Measurements from ENCODE around the gene EME2.

Gene EME2

DNA sequence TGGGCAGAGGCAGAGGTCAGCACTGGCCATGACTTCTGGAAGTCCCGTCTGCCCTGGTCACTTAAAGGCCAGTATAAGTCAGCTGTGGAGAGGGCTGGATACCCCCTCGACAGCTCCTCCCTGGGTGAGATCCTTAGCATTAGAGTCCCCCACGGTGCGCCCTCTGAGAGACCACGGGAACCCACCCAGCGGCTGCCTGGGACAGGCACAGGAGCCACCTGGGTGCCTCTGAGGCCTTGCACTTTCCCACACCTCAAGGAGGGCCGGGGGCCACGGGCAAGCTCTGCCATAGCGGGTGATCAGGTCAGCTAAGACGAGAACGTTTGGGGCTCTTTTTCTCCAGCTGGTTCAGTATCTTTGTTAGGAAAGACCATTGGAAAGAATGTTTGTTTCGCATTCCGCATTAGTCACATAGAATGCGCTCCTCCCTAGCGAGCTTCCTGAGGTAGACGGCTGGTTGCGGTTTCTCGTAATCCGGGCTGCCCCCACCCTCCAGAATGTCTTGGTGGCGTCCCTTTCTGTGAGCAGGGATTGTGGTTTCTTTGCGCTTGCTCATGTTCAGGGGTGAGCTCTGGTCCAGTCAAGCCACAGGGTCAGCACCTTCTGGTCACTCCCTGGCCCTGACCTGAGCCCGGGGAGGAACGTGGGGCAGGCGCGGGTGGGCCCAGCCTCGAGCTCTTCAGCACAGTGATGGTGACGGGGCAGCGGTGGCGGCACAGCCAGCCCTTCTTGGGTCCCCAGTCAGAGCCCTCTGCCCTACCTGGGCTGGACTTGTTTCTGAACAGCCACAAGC lies 26.5 kb upstream of the EME2 start:
- DNase-seq: no peak

- no peak for DNase-seq
Observed at GRCh38 chr16:1746693-1747195, 25.9 kb upstream of the EME2 start.

- DNase-seq: no peak
Observed at GRCh38 chr16:1747934-1748333, 24.7 kb upstream of the EME2 start.

DNA sequence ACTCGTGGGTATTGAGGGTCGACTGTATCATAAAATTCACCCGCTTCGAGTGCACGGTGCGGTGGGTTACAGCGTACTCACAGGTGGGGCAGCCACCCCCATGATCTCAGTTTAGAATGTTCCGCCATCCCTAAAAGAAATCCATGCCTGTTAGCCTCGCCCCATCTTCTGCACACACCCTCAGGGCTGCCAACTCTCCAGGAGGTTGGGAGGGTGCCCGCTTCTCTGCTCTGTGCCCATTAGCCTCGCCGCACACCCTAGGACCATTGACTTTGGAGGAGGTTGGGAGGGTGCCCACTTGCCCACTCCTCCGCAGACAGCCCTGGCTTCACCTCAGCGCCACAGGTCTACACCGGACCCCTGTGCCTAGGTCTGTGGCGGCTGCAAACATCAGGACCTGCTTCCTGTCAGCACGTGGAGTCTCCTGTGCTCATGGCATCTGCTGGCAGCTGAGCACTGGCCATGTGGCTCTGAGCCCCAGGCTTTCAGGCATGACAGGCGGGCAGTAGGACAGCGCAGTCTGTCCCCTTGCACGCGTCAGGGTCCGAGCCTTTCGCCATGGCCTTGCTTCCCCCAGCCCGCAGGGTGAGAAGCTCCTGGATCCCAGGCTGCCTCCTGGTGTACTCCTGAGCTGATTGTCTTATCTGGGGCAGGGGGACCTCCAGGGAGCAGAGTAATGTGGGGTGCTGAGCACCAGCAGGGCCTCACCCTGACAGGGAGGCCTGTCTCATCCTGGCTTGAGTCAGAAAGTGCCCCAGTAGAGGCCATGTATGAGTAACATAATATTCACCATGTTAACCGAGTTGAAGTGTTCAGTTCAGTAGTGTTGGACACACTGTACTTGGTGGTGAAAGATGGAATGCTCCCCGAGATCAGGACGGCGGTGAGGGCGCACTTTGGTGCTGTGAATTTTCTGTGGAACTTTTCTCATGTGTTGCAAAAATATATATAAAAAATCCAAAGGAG lies 23.2 kb upstream of the EME2 start:
- no peak for DNase-seq

DNA sequence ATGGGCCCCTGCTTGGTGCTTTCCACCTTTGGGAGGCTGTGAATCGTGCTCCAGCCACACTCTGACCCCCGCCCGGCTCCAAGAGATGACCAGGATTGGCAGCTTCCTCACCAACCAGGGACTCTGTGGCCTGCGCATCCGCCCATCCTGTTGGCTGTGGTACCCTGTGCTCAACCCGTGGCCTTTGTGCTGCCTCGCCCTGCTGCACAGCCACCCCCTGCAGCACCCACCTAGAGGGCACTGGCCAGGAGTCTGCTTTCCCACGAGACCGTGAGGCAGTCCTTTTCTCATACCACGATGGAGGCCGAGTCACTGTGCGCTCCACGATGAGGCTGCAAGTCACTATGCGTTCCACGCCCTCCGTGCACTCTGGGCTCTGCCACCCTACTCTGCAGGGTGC lies 20.7 kb upstream of the EME2 start:
- no peak for DNase-seq

DNA sequence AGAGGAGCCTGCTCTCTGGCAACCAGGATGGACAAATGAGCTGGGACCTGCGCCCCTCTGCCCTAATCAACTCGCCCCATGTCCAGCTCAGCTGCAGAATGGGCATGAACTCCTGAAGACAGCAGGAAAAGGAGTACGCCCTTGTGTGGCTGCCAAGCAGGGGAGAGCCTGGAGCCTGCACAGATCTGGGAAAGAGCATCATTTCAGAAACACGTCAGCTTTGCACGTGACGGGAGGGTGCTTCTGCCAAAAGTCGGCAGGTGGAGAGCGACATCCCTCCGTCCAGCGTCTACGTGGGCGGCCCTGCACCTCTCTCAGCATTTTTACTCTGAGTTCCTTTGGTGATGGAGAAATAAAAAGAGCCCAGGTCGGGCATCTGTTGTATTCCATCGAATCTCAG lies 19.8 kb upstream of the EME2 start:
- no peak for DNase-seq

DNA sequence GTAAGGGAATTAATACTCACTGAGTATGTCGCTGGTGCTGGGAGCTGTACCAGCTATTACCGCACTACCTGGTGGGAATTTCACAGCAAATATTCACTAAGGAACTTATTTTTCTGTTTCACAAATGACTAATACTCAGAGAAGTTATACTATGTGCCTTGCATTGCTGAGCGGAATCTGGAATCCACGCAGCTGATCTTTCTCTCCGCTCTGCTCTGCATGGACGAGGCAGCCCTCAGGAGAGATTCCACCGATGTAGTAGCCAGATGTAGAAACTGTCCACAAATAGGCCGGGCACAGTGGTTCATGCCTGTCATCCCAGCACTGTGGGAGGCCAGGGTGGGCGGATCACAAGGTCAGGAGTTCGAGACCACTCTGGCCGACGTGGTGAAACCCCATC lies 18.4 kb upstream of the EME2 start:
- DNase-seq: no peak

GRCh38 chr16:1757714-1758461 lies 14.7 kb upstream of the EME2 start:
- DNase-seq: no peak

- no peak for DNase-seq
Observed at GRCh38 chr16:1758923-1759322, 13.7 kb upstream of the EME2 start.

DNA sequence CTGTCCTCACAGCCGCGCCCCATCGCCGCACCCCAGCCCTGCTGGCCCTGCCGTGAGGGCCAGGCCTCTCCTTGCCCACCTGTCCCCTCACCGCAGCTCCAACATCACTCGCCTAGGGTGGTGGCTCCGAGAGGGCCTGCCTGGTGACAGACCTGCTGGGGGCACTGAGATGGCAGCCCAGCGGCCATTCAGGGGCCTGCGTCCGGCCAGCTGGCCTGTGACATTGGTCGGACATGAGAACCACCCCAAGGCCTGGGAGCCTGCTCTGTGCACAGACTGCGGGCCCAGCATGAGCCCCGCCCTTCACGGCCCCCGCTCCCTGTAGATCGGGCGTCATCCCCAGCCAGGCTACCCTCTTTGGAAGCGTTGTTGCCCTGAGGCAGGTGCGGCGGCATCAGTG lies 13.1 kb upstream of the EME2 start:
- DNase-seq: no peak

DNA sequence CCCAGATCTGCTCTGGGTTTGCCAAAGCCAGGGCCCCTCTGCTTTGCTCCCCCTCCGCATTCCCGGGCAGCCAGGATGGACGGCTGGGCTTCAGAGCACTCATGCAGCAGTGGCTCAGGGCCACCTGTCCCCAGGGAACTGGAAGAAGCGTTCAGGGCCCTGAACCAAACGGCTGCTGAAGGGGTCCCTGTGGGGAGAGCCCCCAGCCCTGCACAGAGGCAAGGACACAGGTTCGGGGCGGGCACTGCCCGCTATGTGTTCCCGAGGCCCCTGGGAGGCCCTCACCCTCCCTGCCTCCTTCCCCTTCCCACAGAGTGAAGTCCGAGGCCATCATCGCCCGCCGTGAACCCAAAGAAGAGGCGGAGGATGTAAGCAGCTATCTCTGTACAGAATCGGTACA lies 11.7 kb upstream of the EME2 start:
- DNase-seq: no peak

DNA sequence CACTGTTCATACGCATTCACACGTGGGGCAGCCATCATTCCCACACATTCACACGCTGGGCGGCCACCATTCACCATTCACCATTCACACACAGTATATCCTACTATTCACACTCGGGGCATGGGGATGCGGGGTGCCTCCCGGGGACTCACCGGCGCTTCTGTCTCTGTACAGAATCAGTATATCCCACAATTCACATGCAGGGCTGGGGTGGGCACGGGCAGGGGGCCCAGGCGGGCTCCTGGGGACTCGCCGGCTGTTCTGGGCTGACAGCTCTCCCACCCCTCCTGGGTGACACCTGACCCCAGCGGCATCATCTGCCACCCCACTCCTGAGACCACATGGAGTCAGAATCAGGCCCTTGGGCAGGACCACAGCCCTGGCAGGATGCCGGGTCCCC lies 10.9 kb upstream of the EME2 start:
- no peak for DNase-seq

GRCh38 chr16:1762196-1762878 lies 10.3 kb upstream of the EME2 start:
- no peak for DNase-seq

GRCh38 chr16:1762879-1763520 lies 9.6 kb upstream of the EME2 start:
- no peak for DNase-seq

GRCh38 chr16:1763521-1764511 lies 8.8 kb upstream of the EME2 start:
- DNase-seq: no peak

GRCh38 chr16:1764971-1765370 lies 7.6 kb upstream of the EME2 start:
- no peak for DNase-seq

- DNase-seq: no peak
Observed at GRCh38 chr16:1765826-1766225, 6.8 kb upstream of the EME2 start.

- no peak for DNase-seq
Observed at GRCh38 chr16:1766231-1766630, 6.4 kb upstream of the EME2 start.

GRCh38 chr16:1766701-1767100 lies 5.9 kb upstream of the EME2 start:
- DNase-seq: no peak

DNA sequence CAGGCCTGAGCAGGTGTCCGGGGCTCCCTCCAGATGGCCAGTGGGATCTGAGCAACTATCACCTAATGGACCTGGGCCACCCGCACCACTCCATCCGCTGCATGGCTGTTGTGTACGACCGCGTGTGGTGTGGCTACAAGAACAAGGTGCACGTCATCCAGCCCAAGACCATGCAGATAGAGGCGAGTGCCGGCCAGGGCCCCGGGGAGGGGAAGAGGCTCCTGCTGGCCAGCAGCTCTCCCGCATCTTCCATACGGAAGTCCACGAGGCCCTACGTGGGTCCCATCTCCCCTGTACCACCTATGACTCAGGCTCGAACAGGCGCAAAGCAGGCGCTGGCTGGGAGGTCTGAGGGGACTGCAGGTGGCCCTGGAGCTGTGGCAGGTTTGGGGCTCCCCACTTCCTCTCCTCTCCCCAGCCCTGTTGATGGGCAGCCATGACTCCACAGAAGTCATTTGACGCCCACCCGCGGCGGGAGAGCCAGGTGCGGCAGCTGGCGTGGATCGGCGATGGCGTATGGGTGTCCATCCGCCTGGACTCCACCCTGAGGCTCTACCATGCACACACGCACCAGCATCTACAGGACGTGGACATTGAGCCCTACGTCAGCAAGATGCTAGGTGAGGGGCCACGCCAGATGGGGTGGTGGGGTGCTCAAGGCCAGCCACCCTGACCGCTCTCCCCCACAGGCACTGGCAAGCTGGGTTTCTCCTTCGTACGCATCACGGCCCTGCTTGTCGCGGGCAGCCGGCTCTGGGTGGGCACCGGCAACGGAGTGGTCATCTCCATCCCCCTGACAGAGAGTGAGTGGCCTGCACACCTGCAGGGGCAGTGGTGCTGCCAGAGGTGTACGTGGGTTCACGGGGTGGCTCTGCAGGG lies 5.3 kb upstream of the EME2 start:
- no peak for DNase-seq

Measured in CD4-positive, alpha-beta T cell treated with Interleukin-17A for 1 hour (primary cell).